Measurements from ENCODE around the gene CTNNA2. TPM values are rescaled to one million over a fixed set of nuclear protein-coding genes. Genes with fewer than 3 reads are reported as not detected.

The CTNNA2 gene
- total RNA-seq, 1 experiment from 2014 or later: 0.54 TPM

DNA sequence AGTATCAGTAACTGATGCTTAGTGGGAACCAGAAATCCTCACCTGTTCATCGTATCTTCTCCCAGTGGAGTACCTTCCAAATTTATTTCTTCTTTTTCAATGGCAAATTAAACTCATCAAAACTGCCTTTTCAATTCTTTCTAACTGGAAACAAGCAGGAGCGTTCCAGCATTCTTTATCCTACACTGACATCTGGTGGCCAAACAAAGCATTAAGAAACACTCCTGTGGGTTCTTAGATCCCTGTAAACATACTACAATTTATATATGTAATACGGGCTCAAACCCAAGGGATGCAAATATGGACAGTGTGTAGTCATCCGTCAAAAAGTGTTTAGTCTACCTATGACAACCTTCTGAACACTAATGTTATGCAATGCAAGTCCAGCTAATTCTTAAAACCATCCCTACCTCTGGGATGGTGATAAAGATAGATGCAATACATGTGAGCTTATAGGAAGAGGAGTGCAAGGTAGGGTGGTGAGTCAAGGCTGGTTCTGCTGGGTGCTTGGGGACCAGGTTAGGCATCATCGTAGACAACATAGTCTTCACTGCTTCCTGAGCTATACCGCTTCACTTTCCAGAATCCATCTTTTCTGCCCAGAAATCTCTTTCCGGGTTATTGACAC lies 375.0 kb downstream of the CTNNA2 start:
- Histone ChIP-seq H3K4me1 (ENCODE audit: control insufficient read depth, insufficient read depth, low read length) (no peaks in the 10 kb centered on the region), H3K27ac (ENCODE audit: low read length) (no peak overlapping the region), H3K36me3 (ENCODE audit: control insufficient read depth, insufficient read depth, low read length) (no peaks in the 10 kb centered on the region), H3K9me3 (ENCODE audit: control insufficient read depth, insufficient read depth, low read depth, low read length) (no peaks in the 10 kb centered on the region), H3K27me3 (ENCODE audit: control insufficient read depth, insufficient read depth, low read length) (peaks cover 2% of the 10 kb centered on the region), H3K4me3 (ENCODE audit: low read depth in 2 of 2, low read length in 2 of 2) (no peak overlapping the region)
- no TSS peak for BruUV-seq (replicated peaks)
- TF ChIP-seq SIN3A (IDR thresholded peaks at IDR 0.05; ENCODE audit: borderline replicate concordance, insufficient read depth, low read depth, low read length): no peak
- TF ChIP-seq, protein P1, sequence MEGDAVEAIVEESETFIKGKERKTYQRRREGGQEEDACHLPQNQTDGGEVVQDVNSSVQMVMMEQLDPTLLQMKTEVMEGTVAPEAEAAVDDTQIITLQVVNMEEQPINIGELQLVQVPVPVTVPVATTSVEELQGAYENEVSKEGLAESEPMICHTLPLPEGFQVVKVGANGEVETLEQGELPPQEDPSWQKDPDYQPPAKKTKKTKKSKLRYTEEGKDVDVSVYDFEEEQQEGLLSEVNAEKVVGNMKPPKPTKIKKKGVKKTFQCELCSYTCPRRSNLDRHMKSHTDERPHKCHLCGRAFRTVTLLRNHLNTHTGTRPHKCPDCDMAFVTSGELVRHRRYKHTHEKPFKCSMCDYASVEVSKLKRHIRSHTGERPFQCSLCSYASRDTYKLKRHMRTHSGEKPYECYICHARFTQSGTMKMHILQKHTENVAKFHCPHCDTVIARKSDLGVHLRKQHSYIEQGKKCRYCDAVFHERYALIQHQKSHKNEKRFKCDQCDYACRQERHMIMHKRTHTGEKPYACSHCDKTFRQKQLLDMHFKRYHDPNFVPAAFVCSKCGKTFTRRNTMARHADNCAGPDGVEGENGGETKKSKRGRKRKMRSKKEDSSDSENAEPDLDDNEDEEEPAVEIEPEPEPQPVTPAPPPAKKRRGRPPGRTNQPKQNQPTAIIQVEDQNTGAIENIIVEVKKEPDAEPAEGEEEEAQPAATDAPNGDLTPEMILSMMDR (IDR thresholded peaks at IDR 0.05): peak; percentile 67; the same call in 1 of the 2 replicates
- ATAC-seq (peak; percentile 77; the same call in 1 of the 2 replicates), DNase-seq (ENCODE audit: low read depth, low spot score) (peak; percentile 39)
- ChIA-PET POLR2A (no interaction called here), CTCF (no interaction called here)
- in situ Hi-C loops (cut with HindIII; ENCODE audit: low pct_unique_long_range_greater_than_20kb, low sequenced_read_pairs) (no loop called here), intact Hi-C loops (cut with micrococcal nuclease; ENCODE audit: unreplicated experiment) (loop anchor here (2.0 kb wide), 1 partner anchor 895 kb away; no protein-coding TSS in a partner anchor)

DNA sequence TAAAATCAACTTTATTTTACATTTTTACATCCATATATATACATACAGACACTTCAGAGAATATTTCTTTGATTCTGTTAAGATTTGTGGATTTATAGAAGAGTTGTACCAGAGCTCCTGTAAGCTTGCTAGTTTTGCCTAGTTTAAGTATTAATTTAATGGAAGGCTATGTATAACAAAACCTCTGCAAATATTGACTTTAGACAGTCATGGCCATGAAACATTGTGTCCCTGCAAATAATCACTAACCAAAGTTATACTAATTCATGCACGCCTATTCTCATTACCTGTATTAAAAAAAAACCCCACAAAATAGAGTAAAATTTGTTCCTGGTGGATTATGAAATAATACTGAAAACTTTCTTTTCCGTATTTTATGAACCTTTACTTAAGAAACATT lies 379.3 kb downstream of the CTNNA2 start:
- no TSS peak for BruUV-seq (replicated peaks)
- H3K9me3 ChIP-seq (ENCODE audit: control insufficient read depth, insufficient read depth, low read depth, low read length): no peaks in the 10 kb centered on the region
- H3K27ac ChIP-seq (ENCODE audit: low read length): no peak overlapping the region
- no peak overlapping the region for H3K4me3 ChIP-seq (ENCODE audit: low read depth in 2 of 2, low read length in 2 of 2)
- in situ Hi-C loops (cut with HindIII; ENCODE audit: low pct_unique_long_range_greater_than_20kb, low sequenced_read_pairs) (no loop called here), intact Hi-C loops (cut with micrococcal nuclease; ENCODE audit: unreplicated experiment) (no loop called here)
- DNase-seq (ENCODE audit: low read depth, low spot score) (no peak), ATAC-seq (no peak)
- ChIA-PET POLR2A (no interaction called here), CTCF (no interaction called here)
- H3K4me1 ChIP-seq (ENCODE audit: control insufficient read depth, insufficient read depth, low read length): no peaks in the 10 kb centered on the region
- TF ChIP-seq TCF7L2 (IDR thresholded peaks at IDR 0.05; ENCODE audit: low read depth, low read length) (no peak), SIN3A (IDR thresholded peaks at IDR 0.05; ENCODE audit: borderline replicate concordance, insufficient read depth, low read depth, low read length) (no peak), POLR2AphosphoS5 (IDR thresholded peaks at IDR 0.05; ENCODE audit: low read depth, low read length) (no peak)
- TF ChIP-seq, protein P2, sequence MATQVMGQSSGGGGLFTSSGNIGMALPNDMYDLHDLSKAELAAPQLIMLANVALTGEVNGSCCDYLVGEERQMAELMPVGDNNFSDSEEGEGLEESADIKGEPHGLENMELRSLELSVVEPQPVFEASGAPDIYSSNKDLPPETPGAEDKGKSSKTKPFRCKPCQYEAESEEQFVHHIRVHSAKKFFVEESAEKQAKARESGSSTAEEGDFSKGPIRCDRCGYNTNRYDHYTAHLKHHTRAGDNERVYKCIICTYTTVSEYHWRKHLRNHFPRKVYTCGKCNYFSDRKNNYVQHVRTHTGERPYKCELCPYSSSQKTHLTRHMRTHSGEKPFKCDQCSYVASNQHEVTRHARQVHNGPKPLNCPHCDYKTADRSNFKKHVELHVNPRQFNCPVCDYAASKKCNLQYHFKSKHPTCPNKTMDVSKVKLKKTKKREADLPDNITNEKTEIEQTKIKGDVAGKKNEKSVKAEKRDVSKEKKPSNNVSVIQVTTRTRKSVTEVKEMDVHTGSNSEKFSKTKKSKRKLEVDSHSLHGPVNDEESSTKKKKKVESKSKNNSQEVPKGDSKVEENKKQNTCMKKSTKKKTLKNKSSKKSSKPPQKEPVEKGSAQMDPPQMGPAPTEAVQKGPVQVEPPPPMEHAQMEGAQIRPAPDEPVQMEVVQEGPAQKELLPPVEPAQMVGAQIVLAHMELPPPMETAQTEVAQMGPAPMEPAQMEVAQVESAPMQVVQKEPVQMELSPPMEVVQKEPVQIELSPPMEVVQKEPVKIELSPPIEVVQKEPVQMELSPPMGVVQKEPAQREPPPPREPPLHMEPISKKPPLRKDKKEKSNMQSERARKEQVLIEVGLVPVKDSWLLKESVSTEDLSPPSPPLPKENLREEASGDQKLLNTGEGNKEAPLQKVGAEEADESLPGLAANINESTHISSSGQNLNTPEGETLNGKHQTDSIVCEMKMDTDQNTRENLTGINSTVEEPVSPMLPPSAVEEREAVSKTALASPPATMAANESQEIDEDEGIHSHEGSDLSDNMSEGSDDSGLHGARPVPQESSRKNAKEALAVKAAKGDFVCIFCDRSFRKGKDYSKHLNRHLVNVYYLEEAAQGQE (IDR thresholded peaks at IDR 0.05; ENCODE audit: insufficient read depth in 1 of 2, low read depth in 2 of 2, low read length in 1 of 2): no peak
- TF ChIP-seq, protein P1 (IDR thresholded peaks at IDR 0.05): no peak
- H3K36me3 ChIP-seq (ENCODE audit: control insufficient read depth, insufficient read depth, low read length): no peaks in the 10 kb centered on the region
- H3K27me3 ChIP-seq (ENCODE audit: control insufficient read depth, insufficient read depth, low read length): peaks cover 2% of the 10 kb centered on the region

Measured in Panc1 (cell line).